HG03159 (cell line): ENCODE measurements around the gene ANKRD13B.
A peak's percentile ranks its signal among the peaks of the same experiment; 100 is the strongest.

Experiments used
- ATAC-seq: cut with Tn5 transposase; IDR thresholded peaks from one replicate; pipeline ENCODE4 v1.9.1; 2021; ENCODE audit warnings: mild to moderate bottlenecking, moderate library complexity; ENCODE audit not compliant: unreplicated experiment

The ANKRD13B gene

DNA sequence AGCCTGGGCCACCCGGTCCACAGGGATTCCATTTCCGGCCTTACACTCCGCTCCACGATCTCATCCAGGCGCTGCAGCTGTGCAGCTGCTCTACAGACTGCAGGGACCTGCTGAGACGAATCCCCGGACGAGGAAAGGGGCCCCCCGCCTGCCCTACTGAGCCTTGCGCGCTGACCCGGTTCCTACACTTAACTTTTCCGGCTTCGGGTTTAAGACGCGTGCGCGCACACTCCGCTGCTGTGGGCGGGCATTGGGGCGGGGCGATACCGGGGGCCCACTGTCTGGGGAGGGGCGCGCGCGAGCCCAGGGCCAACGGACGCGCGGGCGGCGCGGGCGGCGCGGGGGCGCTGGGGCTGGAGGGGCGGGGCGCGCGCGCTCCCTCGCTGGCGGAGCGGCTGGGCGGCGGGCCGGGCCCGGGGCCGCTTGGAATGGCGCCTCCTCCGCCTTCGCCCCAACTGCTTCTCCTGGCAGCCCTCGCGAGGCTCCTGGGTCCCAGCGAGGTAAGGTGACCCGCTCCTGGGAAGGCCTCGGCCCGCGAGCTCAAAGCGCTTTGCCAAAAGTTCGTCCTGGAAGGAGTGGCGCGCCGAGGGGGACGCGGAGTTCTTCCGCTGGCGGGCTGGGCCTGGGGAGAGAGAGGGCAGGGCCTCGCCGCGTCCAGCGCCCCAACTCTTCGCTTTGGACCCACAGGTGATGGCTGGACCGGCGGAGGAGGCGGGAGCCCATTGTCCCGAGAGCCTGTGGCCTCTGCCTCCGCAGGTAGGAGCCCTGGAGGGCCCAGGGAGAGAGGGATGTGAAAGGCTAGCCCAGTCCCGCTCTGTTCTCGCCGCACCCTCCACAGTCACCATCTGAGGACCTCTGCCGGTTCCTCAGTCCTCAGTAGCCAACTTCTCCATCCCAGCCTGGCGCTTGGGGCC, 24.3 kb upstream of the ANKRD13B start, which contains the start of gene TP53I13:
TSS of gene TP53I13 (plus strand) at position 371 of the 914 bp plus-strand sequence. CDS start at position 429, 58 bp downstream.
- ATAC-seq = peak; percentile 39

DNA sequence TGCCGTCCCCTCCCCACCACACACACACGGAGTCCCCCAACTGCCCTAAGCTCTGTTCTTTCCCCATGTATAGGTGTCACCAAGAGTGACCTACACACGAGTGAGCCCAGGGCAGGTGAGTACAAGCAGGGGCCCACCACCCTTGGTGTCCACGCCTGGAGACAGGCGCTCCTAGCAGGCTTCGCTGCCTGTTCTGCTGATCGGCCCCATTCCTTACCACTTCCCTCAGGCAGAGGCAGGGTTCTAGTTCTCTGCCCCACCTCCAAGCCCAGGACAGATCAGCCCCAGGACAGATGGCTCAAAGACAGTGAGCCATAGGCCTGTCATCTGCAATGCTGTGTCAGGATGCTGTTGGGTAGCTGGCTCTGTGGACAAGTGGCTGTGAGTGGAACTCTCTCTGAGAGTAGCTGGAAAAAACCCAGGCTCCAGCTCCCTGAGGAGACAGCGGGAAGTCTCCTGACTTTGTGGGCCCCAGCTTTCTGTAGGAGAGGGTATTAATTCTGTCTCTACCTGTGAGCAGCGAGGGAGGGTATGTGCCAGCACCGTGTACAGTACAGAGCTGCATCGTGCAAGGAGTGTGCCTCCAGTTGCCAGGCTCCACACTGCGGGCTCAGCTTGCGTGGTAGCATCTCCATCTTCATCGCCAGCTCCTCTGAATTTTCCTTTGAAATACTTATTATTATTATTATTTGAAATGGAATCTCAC, 23.5 kb upstream of the ANKRD13B start:
- no peak for ATAC-seq

DNA sequence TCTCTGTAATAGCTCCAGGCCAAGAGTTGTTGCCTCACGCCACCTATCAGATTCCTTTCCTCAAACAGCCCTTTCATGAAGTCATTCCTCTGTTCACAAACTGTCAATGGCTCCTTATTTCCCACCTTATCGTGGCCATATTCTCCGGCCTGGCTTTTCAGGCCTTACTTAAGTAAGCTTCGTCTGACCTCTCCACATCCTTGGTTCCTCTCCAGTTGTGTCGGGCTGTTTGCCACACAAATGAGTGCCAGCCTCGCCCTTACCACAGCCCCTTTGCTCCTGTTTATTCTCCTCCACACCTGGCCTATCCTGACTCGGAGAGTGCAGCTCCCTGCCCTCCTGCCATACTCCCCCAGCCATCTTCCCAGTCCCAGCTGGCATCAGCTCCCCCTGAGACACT, 22.4 kb upstream of the ANKRD13B start:
- ATAC-seq = no peak

DNA sequence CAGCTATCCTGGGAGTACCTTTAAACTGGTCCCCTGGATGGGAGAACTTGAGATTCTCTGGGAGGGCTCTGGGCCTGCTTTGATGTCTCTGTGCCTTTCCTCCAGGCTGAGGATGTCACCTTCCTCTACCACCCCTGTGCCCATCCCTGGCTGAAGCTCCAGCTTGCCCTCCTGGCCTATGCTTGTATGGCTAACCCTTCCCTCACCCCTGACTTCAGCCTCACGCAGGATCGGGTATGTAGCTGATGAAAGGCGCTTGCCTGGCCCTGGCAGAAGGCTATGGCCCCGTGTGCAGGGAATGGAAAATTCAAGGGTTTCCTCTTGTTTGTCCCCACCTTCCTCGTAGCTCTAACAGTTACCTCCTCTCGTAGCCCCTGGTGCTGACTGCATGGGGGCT, 21.4 kb upstream of the ANKRD13B start:
- ATAC-seq = no peak

DNA sequence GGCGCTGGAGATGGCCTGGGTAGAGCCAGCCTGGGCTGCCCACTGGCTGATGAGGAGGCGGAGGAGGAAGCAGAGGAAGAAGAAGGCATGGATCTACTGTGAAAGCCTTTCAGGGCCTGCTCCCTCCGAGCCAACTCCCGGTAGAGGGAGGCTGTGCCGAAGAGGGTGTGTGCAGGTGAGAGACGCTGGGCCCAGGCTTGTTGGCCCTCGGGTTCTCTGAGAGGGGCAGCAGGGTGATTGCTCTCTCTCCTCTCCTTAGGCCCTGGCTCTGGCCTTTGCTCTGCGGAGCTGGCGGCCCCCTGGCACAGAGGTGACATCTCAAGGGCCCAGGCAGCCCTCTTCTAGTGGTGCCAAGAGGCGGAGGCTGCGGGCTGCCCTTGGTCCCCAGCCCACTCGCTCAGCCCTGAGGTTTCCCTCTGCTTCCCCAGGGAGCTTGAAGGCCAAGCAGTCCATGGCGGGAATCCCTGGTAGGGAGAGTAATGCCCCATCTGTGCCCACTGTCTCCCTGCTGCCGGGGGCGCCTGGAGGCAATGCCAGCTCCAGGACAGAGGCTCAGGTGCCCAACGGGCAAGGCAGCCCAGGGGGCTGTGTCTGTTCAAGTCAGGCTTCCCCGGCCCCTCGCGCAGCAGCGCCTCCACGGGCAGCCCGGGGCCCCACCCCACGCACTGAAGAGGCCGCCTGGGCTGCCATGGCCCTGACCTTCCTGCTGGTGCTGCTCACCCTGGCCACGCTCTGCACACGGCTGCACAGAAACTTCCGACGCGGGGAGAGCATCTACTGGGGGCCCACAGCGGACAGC, 20.9 kb upstream of the ANKRD13B start:
- ATAC-seq = no peak

DNA sequence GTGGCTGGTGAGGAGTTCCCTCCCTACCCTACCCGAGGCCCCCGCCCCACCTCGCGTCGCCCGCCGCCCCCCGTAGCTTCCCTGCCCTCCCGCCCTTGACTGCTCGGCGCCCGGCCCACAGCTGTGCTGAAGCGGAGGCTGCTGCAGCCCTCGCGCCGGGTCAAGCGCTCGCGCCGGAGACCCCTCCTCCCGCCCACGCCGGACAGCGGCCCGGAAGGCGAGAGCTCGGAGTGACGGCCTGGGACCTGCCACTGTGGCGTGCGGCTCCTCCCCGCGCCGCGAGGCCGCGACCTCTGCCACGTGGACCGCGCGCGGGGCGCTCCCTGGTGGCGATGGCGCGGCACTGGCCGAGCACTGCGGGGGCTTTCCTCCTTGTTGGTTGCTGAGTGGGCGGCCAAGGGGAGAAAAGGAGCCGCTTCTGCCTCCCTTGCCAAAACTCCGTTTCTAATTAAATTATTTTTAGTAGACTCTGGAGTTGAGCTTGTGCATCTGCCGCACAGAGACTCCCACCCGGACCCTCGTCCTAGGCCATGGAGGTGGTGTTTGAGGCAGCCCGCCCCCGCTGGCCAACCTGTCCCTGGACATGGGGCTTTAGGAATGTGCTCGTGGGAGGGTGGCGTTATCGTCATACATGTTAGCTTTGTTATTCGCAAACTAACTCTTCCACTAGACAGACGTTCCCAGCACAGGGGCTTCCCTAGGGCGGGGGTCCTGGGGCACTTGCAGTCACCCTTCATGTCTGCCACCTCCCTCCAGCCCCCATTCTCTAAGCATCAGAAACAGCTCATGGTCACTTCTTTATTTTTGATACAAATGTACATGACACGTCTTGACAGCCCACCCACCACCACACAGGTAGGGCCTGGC, 20.0 kb upstream of the ANKRD13B start:
- no peak for ATAC-seq

DNA sequence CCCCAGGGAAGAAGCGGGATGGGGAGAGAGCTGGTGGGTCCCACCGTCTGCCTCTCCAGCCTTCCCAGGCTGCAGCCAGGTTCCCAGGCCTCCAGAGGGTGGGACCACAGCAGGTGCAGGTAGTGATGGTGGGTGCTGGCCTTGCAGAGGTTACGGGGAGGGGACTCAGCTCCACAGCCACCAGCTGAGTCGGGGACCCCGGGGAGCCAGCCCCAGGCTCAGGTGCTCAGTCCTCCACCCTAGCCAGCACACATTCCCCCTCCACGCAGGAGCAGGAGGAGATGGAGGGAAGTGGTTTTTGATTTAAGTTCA, 19.4 kb upstream of the ANKRD13B start:
- ATAC-seq = no peak

DNA sequence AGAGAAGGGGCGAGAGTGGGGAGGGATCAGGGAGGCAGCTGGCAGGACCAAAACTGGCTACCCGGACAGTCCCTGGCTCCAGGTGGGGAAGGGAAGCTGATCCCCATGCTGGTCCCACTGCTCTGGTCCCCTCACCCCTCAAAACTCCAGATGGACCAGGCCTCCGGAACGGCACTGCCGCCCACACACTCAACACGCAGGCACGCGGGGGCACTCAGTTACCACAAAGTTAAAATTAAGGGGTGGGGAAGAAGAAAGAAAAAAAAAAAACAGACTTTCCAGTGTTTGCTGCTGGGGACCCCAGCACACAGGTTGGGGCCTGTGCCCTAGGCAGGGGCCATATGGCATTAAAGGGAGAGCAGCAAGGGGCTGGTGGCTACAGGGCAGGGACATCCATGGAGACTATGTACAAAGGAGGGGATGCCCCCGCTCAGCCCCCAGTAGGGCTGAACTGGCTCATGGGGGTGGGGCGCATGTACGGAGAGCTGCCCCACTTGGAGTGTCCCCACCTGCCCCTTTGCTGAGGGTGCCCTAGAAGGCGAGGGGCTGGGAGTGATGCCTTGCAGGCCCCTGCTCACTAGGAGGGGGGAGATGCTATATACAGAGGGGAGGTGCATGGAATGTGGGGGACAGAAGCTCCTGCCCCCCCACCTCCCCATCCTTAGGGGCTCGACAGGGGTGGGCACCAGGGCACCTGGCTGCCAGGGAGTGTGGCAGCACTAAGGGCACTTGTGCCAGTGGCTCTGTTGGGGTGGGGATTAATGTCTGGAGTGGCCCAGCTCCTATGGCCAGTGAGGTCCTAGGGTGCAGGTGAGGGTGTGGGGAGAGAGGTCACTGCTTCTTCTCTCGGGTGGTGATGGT, 18.8 kb upstream of the ANKRD13B start:
- no peak for ATAC-seq

DNA sequence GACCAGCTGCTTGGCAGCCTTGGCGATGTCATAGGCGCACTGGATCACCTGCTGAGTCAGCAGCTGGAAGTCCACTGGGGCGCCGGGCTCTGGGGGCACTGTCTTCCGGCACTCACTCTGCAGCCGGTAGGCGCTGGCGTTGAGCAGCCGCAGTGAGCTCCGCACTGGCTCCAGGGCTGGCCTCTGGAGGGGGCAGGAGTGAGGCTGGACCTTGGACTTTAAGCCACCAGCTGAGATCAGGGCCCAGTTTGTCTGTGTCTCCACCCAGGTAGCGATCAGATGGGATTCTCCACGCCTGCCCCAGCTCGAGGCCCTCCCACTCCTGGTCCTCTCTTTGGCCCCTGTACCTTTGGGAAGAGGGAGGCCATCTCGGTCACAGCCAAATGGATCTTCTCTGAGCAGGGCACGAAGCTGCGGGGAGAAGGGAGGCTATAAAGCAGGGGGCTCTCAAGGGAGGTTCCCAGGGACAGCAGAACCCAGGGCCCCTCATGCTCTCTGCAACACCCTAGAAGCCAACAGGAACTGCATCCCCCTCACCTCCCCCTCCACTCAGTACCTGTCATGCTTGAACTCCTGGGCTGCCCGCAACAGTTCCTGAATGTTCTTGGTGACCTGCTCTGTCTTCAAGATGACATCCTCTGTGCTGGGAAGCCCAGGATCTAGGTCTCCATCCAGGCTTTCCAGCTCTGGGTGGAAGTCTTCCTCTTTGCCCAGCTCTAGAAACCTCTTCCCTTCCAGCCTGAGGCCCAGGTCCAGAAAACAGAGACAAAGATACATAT, 18.0 kb upstream of the ANKRD13B start:
- ATAC-seq = no peak

DNA sequence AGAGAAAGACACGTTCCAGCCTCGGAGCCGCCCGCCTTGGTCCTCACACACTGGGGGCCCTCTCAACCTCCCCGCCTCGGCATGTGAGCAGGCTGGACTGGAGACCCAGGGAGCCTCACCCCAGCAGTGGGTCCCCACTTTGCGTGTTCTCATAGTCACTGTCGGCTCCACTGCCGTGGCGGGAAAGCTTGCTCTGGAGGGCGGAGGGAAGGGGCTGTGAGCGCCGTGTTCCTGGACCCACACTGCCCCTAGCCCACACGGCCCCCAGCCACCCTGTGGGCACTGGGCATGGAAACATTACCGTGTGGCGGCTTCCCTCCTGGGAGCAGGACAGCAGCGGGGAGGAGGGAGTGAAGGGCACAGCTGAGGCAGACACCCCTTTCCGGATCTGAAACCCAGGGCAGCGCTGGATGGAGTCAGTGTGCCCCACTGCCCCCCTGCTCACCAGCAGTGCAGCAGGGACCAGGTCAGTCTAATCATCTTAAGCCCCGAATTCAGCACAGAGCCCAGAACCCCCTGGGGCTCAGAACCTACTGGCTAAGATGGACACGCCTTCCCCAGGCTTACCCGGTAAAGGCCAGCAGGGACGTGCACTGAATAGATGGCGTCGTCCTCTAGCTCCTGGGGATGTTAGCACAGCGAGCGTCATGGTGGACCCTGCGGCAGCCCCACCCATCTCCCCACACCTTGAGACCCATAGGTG, 17.3 kb upstream of the ANKRD13B start:
- ATAC-seq = no peak

DNA sequence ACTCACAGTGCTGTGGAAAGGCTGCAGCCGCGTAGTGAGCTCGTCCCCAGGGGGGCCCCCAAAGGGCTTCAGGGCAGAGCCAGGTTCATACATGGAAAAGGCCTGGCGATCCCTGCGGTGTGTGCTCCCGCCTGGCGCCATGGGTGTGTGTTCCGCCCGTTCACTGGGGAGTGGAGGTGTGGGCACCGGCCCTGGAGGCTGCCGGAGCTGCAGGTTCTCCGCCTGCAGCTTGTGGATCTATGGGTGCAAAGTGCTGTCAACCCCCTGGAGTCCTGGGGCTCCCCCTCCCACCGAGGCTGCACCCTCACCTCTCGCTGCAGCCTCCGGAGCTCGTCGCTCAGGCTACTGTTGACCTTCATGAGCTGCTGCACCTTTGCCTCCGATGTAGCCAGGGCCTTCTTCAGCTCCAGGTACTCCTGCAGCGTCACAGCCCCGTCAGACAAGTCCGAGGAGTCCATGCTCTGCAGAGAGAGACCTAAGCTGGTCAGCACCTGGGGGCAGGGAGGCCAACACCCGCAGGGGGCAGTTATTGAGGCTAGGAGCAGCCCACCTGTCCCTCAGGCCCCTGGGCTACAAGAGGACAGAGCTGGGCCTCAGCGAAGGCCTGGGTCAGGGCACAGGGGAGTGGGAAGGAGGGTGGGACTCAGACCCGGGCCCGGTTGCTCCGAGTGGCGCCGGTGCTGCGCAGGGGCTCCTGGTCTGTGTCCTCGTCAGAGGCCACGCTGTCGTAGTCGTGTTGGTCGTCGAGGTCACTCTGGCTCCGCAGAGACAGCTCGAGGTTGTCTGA, 16.5 kb upstream of the ANKRD13B start:
- no peak for ATAC-seq

DNA sequence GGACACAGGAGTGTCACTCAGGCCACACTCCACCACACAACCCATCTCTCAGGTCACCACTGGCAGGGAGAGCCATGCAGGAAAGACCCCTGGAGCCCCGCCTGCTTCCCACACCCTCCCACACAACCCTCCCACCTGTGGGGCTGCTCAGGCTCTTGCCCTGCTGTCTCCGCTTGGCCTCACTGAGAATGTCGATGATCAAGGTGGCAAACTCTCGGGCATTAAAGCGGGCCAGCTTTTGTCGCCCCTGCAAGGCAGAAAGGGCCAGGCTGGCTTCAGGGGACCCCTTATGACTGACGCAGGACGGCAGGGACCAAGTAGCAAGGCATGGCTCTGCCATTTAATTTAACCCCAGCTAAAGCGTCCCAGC, 15.9 kb upstream of the ANKRD13B start:
- no peak for ATAC-seq

DNA sequence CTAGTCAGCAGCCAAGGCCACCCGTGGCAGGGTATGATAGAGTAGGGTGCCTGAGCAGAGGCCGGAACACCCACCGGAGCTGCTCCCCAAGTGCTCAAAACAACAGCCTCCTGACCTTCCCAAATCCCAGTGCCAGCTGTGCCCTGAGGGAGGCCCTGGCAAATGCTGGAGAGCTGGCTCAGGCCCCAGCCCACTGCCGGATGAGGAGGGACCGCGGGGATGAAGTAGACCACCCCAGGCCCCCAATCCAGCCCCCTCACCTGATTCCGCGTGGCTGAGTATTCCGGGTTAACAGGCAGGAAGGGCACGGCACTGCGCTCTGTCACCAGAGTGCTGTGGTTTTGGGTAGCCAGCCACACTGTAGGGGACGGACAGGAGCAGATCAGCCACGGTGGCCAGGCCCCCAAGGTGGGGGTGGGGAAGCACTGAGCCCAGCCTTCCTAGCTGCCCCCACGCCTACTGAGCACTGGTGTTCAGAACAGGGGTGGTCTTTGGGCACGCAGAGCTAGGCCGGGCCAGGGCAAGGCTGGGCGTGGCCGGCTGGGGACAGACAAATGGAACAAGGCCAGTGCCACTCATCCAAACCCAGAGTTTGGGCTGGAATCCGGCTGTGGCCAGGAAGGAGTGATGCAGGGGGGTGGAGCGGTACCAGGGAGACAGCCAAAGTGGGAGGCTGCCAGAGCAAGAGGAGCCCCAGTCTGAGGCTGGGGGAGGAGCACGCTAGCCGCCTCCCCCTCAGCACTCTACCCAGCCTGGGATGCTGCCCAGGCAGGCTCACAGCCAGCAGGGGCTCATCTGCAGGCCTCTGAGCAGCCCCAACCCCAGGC, 15.3 kb upstream of the ANKRD13B start:
- ATAC-seq = no peak

DNA sequence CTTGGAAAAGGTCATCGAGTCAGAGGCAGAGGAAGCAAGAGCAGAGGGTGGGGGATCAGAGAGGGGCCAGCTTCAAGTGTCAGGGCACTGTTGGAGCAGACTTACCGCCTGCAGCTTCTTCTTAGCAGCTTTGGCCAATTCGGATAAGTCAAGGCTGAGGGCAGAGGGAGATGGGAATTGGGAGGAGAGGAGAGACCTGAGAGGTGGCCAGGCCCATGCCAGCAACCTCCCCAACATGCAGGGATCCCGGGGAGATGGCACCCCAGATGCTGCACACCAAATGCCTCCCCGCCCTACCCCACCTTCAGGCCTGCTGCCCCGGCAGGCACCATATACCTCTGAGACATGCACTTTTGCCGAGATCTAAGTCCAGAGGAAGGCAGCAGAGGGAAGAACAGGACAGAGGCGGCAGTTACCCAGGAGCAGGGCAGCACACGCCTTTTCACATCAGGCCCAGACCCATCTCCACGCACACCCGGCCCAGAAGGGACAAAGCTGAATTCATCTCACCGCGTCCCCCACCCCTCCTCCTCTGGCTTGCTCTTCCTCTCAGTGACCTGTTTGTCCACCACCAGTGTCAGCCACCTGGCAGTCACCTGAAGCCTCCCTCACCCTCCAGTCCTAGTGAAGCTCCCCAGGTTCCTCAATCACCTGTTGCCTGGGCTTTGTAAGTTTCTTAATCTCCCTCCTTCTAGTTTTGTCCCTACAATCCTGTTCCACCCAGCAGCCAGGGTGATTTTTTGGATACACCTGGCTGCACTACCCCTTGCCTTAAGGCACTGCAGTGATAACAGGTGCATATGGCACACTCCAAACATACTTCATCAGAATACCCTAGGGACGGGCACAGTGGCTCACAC, 14.1 kb upstream of the ANKRD13B start:
- no peak for ATAC-seq

DNA sequence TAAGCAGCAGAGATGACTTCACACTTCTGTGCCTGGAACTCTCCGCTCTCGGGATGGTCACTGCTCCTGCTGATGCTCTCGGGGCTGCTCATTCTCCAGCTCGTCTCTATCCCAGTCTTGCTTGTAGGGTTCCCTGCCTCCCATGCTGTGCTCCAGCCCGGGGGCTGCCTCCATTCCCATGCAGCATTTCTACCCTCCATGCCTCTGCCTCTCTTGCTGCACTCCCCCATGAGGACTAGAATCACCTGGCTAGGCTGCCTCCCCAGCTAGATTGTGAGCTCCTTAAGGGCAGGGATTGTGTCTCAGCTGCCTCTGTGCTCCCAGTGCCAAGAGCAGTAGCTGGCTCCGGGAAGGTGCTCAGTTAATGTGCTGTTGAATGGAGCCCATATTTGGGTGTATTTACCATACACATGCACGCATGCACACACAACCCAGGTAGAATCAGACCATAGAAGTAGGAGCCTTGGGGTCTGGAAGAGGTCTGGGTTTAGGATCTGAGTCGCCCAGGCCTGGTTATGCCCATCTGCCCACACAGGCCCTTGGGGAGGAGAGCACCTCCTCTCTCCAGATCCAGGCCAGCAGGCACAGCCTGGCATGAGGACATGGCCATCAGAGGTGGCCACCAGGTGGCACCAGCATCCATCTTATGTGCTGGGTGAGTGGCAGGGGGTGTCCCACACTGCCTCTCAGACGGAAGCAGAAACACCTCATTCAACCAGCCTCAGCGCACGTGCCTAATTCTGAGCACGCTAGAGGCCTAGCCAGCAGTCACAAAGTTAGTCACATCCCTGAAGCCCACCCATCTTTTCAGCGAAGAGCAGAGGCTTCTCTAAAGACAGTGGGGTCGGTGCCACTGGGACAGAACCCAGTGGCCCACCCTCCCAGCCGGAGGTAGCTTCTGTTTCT, 12.8 kb upstream of the ANKRD13B start:
- no peak for ATAC-seq
